ENCODE results near the gene MRPS9.

Gene MRPS9

GRCh38 chr2:105144941-105145300, 107.1 kb downstream of the MRPS9 start:
- ChIA-PET POLR2A (ENCODE audit: low non-redundant PET) (no interaction called here), CTCF (interaction anchor here (0.7 kb wide), 1 partner anchor 13 kb away, joined by 3 read pairs; no protein-coding TSS in a partner anchor)
- TF ChIP-seq CTCF (conservative IDR thresholded peaks at IDR 0.05; ENCODE audit: low read depth), result no peak
- H3K27ac ChIP-seq, result no peak overlapping the region
- DNase-seq (ENCODE audit: low spot score), result no peak

GRCh38 chr2:105149272-105149671, 111.4 kb downstream of the MRPS9 start:
- POLR2A ChIA-PET (ENCODE audit: low non-redundant PET), result no interaction called here
- CTCF ChIA-PET, result no interaction called here

More at GRCh38 chr2:105149272-105149671, 111.4 kb downstream of the MRPS9 start:
- no peak for TF ChIP-seq CTCF (conservative IDR thresholded peaks at IDR 0.05; ENCODE audit: low read depth)
- no peak overlapping the region for H3K27ac ChIP-seq
- no peak for DNase-seq (ENCODE audit: low spot score)
